RWPE2 (cell line): ENCODE results near the gene SPAG16.

ENCODE experiments used
- ATAC-seq: fragments of 200-7000 bp; cut with Tn5 transposase; 3 replicates; pipeline ENCODE4 v1.9.1; 2021; ENCODE audit warnings: low read depth
- DNase-seq: peaks from one replicate; pipeline ENCODE4 v3.0.0-alpha.2; 2020; ENCODE audit warnings: low spot score
- H3K27ac ChIP-seq: fragments of 450-650 bp; 2 replicates; pipeline ENCODE4 v1.5.1; 2017; ENCODE audit warnings: mild to moderate bottlenecking; ENCODE audit not compliant: poor library complexity, severe bottlenecking
- H3K27me3 ChIP-seq: fragments of 250-450 bp; sonication (Bioruptor Pico); 2 replicates; pipeline ENCODE4 v1.5.1; 2021; ENCODE audit warnings: mild to moderate bottlenecking, moderate library complexity; ENCODE audit not compliant: insufficient read depth, poor library complexity, severe bottlenecking
- H3K36me3 ChIP-seq: fragments of 250-450 bp; sonication (Bioruptor Pico); 2 replicates; pipeline ENCODE4 v1.5.1; 2020; ENCODE audit warnings: low read depth, mild to moderate bottlenecking, moderate library complexity
- H3K4me1 ChIP-seq: fragments of 250-450 bp; sonication (Bioruptor Pico); 2 replicates; pipeline ENCODE4 v1.5.1; 2021; ENCODE audit warnings: mild to moderate bottlenecking, moderate library complexity; ENCODE audit not compliant: insufficient read depth, poor library complexity, severe bottlenecking
- H3K4me3 ChIP-seq: fragments of 250-450 bp; sonication (Bioruptor Pico); 2 replicates; pipeline ENCODE4 v1.5.1; 2021; ENCODE audit warnings: mild to moderate bottlenecking, moderate library complexity; ENCODE audit not compliant: severe bottlenecking
- H3K9me3 ChIP-seq: fragments of 250-450 bp; sonication (Bioruptor Pico); 2 replicates; pipeline ENCODE4 v1.5.1; 2021; ENCODE audit warnings: mild to moderate bottlenecking, moderate library complexity; ENCODE audit not compliant: severe bottlenecking
- CTCF ChIP-seq: fragments of 450-650 bp; IDR thresholded peaks from one replicate; pipeline ENCODE4 v1.5.1; 2017; ENCODE audit warnings: mild to moderate bottlenecking, moderate library complexity; ENCODE audit not compliant: poor library complexity, severe bottlenecking

The SPAG16 gene

GRCh38 chr2:214088536-214088935 lies 804.3 kb downstream of the SPAG16 start:
- Histone ChIP-seq H3K4me3 (no peak overlapping the region), H3K27ac (no peak overlapping the region), H3K36me3 (no peaks in the 10 kb centered on the region), H3K9me3 (no peaks in the 10 kb centered on the region), H3K4me1 (no peaks in the 10 kb centered on the region), H3K27me3 (no peaks in the 10 kb centered on the region)
- no peak for ATAC-seq
- no peak for DNase-seq
- TF ChIP-seq CTCF = no peak

GRCh38 chr2:214096208-214096715 lies 812.0 kb downstream of the SPAG16 start:
- no peak for ATAC-seq
- H3K27ac ChIP-seq = no peak overlapping the region
- DNase-seq = no peak
- H3K27me3 ChIP-seq = no peaks in the 10 kb centered on the region
- no peak overlapping the region for H3K4me3 ChIP-seq
- no peaks in the 10 kb centered on the region for H3K4me1 ChIP-seq
- no peaks in the 10 kb centered on the region for H3K9me3 ChIP-seq
- H3K36me3 ChIP-seq = no peaks in the 10 kb centered on the region
- no peak for TF ChIP-seq CTCF

- H3K36me3 ChIP-seq = no peaks in the 10 kb centered on the region
- no peak overlapping the region for H3K4me3 ChIP-seq
- no peak for TF ChIP-seq CTCF
- peaks cover 8% of the 10 kb centered on the region for H3K4me1 ChIP-seq
- H3K9me3 ChIP-seq = no peaks in the 10 kb centered on the region
- no peak overlapping the region for H3K27ac ChIP-seq
- ATAC-seq = no peak
- no peaks in the 10 kb centered on the region for H3K27me3 ChIP-seq
- DNase-seq = no peak
Observed at GRCh38 chr2:214098811-214099210, 814.5 kb downstream of the SPAG16 start.

GRCh38 chr2:214100488-214100887 lies 816.2 kb downstream of the SPAG16 start:
- no peak for ATAC-seq
- Histone ChIP-seq H3K27ac (no peak overlapping the region), H3K9me3 (no peaks in the 10 kb centered on the region), H3K36me3 (no peaks in the 10 kb centered on the region), H3K4me1 (peaks cover 8% of the 10 kb centered on the region), H3K4me3 (no peak overlapping the region), H3K27me3 (no peaks in the 10 kb centered on the region)
- TF ChIP-seq CTCF = no peak
- DNase-seq = no peak

GRCh38 chr2:214103276-214104001 lies 819.2 kb downstream of the SPAG16 start:
- Histone ChIP-seq H3K36me3 (no peaks in the 10 kb centered on the region), H3K4me1 (peaks cover 8% of the 10 kb centered on the region), H3K27ac (no peak overlapping the region), H3K9me3 (no peaks in the 10 kb centered on the region), H3K4me3 (no peak overlapping the region), H3K27me3 (no peaks in the 10 kb centered on the region)
- DNase-seq = no peak
- ATAC-seq = peak; percentile 68
- no peak for TF ChIP-seq CTCF
